Measurements from ENCODE around the gene RHOG. TPM values are rescaled to one million over a fixed set of nuclear protein-coding genes. Genes with fewer than 3 reads are reported as not detected.

RHOG gene

GRCh38 chr11:3782963-3783362 lies 57.8 kb downstream of the RHOG start:
- H3K27me3 ChIP-seq (ENCODE audit: control insufficient read depth in 1 of 2, insufficient read depth in 1 of 2, low read length in 2 of 2): no peaks in the 10 kb centered on the region

GRCh38 chr11:3781423-3781822 lies 59.3 kb downstream of the RHOG start:
- no peaks in the 10 kb centered on the region for H3K9me3 ChIP-seq (ENCODE audit: control insufficient read depth, low read length)
- no CpG with 5 or more reads among the region's 2 CpGs for WGBS
- no peak overlapping the region for H3K14ac ChIP-seq (ENCODE audit: low read length in 2 of 2)
- peaks cover 21 to 51% of the 10 kb centered on the region in 2 experiments for H3K36me3 ChIP-seq (ENCODE audit: control insufficient read depth in 1 of 2, insufficient read depth in 2 of 2, low read depth in 1 of 2, low read length in 2 of 2)
- H4K8ac ChIP-seq (ENCODE audit: low read length): no peak overlapping the region
- no peak overlapping the region for H2AK5ac ChIP-seq (ENCODE audit: low read length, severe bottlenecking)
- no peak overlapping the region for H3K23ac ChIP-seq (ENCODE audit: low read length in 2 of 2)
- H4K91ac ChIP-seq (ENCODE audit: low read length): no peak overlapping the region
- H3K9ac ChIP-seq (ENCODE audit: low read length): peak overlapping the region; percentile 14
- H3K4me3 ChIP-seq (ENCODE audit: insufficient read depth in 1 of 2, low read depth in 1 of 2, low read length in 2 of 2): no peak overlapping the region
- H2BK5ac ChIP-seq (ENCODE audit: low read depth, low read length, poor library complexity, severe bottlenecking): no peak overlapping the region
- H3K4me2 ChIP-seq (ENCODE audit: low read length, poor library complexity, severe bottlenecking): no peak overlapping the region
- no peak overlapping the region for H3K4ac ChIP-seq (ENCODE audit: low read depth in 1 of 2, low read length in 2 of 2)
- no peak overlapping the region for H2AFZ ChIP-seq (ENCODE audit: low read depth, low read length)
- H3K27ac ChIP-seq (ENCODE audit: low read length, poor library complexity, severe bottlenecking): no peak overlapping the region
- no peak overlapping the region for H2BK120ac ChIP-seq (ENCODE audit: low read depth, low read length)
- H3K27me3 ChIP-seq (ENCODE audit: control insufficient read depth in 1 of 2, insufficient read depth in 1 of 2, low read length in 2 of 2): no peaks in the 10 kb centered on the region
- no peaks in the 10 kb centered on the region for H3K4me1 ChIP-seq (ENCODE audit: control insufficient read depth, insufficient read depth, low read depth, low read length)
- no peak overlapping the region for H3K18ac ChIP-seq (ENCODE audit: low read depth in 1 of 2, low read length in 2 of 2)
- no peak for DNase-seq
- H3K79me1 ChIP-seq (replicated peaks; ENCODE audit: low read length, poor library complexity, severe bottlenecking): peaks cover 5% of the 10 kb centered on the region
- no peak overlapping the region for H2BK15ac ChIP-seq (ENCODE audit: low read depth, poor library complexity, severe bottlenecking)
- no peak overlapping the region for H2BK12ac ChIP-seq (ENCODE audit: low read length in 2 of 2)

More at GRCh38 chr11:3782963-3783362, 57.8 kb downstream of the RHOG start:
- H3K18ac ChIP-seq (ENCODE audit: low read depth in 1 of 2, low read length in 2 of 2): no peak overlapping the region
- peaks cover 1% of the 10 kb centered on the region for H3K4me1 ChIP-seq (ENCODE audit: control insufficient read depth, insufficient read depth, low read depth, low read length)
- peaks cover 3% of the 10 kb centered on the region for H3K79me1 ChIP-seq (replicated peaks; ENCODE audit: low read length, poor library complexity, severe bottlenecking)
- no peak overlapping the region for H4K91ac ChIP-seq (ENCODE audit: low read length)
- no peak overlapping the region for H3K4me2 ChIP-seq (ENCODE audit: low read length, poor library complexity, severe bottlenecking)
- peaks cover 15 to 43% of the 10 kb centered on the region in 2 experiments for H3K36me3 ChIP-seq (ENCODE audit: control insufficient read depth in 1 of 2, insufficient read depth in 2 of 2, low read depth in 1 of 2, low read length in 2 of 2)
- H4K8ac ChIP-seq (ENCODE audit: low read length): no peak overlapping the region
- H3K27ac ChIP-seq (ENCODE audit: low read length, poor library complexity, severe bottlenecking): no peak overlapping the region
- no peak for DNase-seq
- H2BK15ac ChIP-seq (ENCODE audit: low read depth, poor library complexity, severe bottlenecking): no peak overlapping the region
- 93% methylated on average over 5 of the region's 5 CpGs for WGBS
- no peak overlapping the region for H2BK120ac ChIP-seq (ENCODE audit: low read depth, low read length)
- no peak overlapping the region for H3K4me3 ChIP-seq (ENCODE audit: insufficient read depth in 1 of 2, low read depth in 1 of 2, low read length in 2 of 2)
- H3K4ac ChIP-seq (ENCODE audit: low read depth in 1 of 2, low read length in 2 of 2): no peak overlapping the region
- no peak overlapping the region for H3K23ac ChIP-seq (ENCODE audit: low read length in 2 of 2)
- no peak overlapping the region for H3K9ac ChIP-seq (ENCODE audit: low read length)
- no peak overlapping the region for H2BK12ac ChIP-seq (ENCODE audit: low read length in 2 of 2)
- H3K9me3 ChIP-seq (ENCODE audit: control insufficient read depth, low read length): no peaks in the 10 kb centered on the region
- H2AFZ ChIP-seq (ENCODE audit: low read depth, low read length): no peak overlapping the region
- no peak overlapping the region for H2AK5ac ChIP-seq (ENCODE audit: low read length, severe bottlenecking)
- no peak overlapping the region for H3K14ac ChIP-seq (ENCODE audit: low read length in 2 of 2)
- no peak overlapping the region for H2BK5ac ChIP-seq (ENCODE audit: low read depth, low read length, poor library complexity, severe bottlenecking)

Small RNAs within 50 kb of the gene (small RNA-seq; reads per million reads assigned to genes)
- not detected for gene RNU7-50P (ENCODE audit: low read depth)

All from mesenchymal stem cell (in vitro differentiated cells and primary cell).